ENCODE results near the gene KIAA0825.

DNA sequence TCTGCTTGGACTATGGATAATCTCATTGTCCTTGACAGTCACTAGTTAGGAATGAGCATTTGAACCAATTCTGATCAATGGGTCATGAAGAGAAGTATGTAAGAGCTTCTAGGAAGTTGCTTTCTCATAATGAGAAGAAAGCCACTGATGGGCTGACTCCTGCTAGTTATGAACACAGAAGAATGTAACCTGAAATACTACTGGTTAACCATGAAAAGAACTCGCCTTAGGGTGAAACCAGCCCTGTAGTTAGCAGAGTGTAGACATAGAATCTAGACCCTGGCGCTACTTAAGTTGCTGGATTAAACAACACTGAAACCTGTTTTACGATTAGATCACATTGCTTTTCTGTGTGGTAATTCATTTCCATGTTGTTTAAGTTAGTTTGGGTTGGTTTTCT is 26.6 kb upstream of the KIAA0825 start:
- TF ChIP-seq TARDBP (IDR thresholded peaks at IDR 0.05) (no peak), ZNF384 (IDR thresholded peaks at IDR 0.05) (no peak), NFRKB (IDR thresholded peaks at IDR 0.05) (no peak), ELF4 (IDR thresholded peaks at IDR 0.05) (no peak), BHLHE40 (IDR thresholded peaks at IDR 0.05; ENCODE audit: borderline replicate concordance) (no peak), FOXK2 (IDR thresholded peaks at IDR 0.05) (no peak), ARNT (IDR thresholded peaks at IDR 0.05) (no peak), HDGF (IDR thresholded peaks at IDR 0.05; ENCODE audit: borderline replicate concordance) (no peak), SP1 (IDR thresholded peaks at IDR 0.05) (no peak), FOXM1 (IDR thresholded peaks at IDR 0.05; ENCODE audit: borderline replicate concordance) (no peak), LEF1 (IDR thresholded peaks at IDR 0.05; ENCODE audit: borderline replicate concordance) (no peak), PKNOX1 (IDR thresholded peaks at IDR 0.05) (no peak)
